ENCODE data around the gene C15orf62.

The C15orf62 gene

DNA sequence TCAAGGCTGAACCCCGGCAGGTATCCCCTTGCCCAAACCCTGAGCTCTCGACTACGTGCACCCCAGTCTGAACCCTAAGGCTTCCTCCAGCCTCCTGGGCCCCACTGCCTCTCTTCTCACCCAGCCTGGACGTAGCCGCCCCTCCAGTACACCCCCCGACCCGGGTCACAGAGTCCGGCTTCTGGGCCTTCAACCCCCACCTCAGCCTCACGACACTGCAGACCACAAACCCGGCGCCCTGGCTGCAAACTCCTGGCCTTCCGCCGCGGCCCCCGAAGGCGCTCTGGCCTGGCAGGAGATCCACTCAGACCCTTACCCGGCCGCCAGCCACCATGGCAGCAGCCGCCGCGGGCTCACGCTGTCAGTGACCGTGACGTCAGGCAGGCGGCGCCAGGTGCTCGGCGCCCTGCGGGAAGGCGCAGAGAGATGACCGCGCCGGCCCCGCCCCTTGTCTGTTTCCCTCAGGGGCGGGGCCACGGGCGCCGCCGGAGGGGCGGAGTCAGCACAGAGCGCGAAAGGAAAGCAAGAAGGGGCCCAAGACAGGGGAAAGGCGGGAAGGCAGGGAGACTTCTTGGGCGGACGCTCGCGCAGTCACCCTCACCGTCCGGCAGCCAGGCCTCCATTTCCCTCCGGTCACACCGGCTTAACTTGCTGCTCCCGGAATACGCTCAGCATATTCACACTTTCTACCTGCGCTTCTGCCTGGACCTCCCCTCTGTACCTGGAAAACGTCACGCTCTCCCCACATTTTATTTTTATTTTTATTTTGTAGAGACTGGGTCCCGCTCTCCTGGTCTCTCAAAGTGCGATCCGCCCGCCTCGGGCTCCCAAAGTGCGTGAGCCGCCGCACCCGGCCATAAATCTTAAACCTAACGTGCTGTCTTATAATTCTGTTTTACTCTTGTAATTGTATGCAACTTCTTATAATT is 14.6 kb upstream of the C15orf62 start, which contains the start of gene RMDN3 (continued):
- peak; percentile 81 for TF ChIP-seq KLF10 (tag by site-specific recombination; IDR thresholded peaks at IDR 0.05)
- TF ChIP-seq ZNF677 (tag by site-specific recombination; IDR thresholded peaks at IDR 0.05): no peak
- TF ChIP-seq ZNF138 (tag by site-specific recombination; IDR thresholded peaks at IDR 0.05; ENCODE audit: borderline replicate concordance): no peak
- no peak for TF ChIP-seq GLI2 (tag by site-specific recombination; IDR thresholded peaks at IDR 0.05; ENCODE audit: borderline replicate concordance, low read depth)
- TF ChIP-seq FEZF1 (tag by site-specific recombination; IDR thresholded peaks at IDR 0.05): no peak; the same call in 1 of the 2 replicates
- TF ChIP-seq, protein P1, sequence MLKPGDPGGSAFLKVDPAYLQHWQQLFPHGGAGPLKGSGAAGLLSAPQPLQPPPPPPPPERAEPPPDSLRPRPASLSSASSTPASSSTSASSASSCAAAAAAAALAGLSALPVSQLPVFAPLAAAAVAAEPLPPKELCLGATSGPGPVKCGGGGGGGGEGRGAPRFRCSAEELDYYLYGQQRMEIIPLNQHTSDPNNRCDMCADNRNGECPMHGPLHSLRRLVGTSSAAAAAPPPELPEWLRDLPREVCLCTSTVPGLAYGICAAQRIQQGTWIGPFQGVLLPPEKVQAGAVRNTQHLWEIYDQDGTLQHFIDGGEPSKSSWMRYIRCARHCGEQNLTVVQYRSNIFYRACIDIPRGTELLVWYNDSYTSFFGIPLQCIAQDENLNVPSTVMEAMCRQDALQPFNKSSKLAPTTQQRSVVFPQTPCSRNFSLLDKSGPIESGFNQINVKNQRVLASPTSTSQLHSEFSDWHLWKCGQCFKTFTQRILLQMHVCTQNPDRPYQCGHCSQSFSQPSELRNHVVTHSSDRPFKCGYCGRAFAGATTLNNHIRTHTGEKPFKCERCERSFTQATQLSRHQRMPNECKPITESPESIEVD (tag by site-specific recombination; IDR thresholded peaks at IDR 0.05): no peak
- TF ChIP-seq ZNF747 (tag by site-specific recombination; IDR thresholded peaks at IDR 0.05): no peak
- TF ChIP-seq, protein P2, sequence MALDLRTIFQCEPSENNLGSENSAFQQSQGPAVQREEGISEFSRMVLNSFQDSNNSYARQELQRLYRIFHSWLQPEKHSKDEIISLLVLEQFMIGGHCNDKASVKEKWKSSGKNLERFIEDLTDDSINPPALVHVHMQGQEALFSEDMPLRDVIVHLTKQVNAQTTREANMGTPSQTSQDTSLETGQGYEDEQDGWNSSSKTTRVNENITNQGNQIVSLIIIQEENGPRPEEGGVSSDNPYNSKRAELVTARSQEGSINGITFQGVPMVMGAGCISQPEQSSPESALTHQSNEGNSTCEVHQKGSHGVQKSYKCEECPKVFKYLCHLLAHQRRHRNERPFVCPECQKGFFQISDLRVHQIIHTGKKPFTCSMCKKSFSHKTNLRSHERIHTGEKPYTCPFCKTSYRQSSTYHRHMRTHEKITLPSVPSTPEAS (tag by site-specific recombination; IDR thresholded peaks at IDR 0.05): no peak; the same call in 1 of the 2 replicates
- TF ChIP-seq, protein P3, sequence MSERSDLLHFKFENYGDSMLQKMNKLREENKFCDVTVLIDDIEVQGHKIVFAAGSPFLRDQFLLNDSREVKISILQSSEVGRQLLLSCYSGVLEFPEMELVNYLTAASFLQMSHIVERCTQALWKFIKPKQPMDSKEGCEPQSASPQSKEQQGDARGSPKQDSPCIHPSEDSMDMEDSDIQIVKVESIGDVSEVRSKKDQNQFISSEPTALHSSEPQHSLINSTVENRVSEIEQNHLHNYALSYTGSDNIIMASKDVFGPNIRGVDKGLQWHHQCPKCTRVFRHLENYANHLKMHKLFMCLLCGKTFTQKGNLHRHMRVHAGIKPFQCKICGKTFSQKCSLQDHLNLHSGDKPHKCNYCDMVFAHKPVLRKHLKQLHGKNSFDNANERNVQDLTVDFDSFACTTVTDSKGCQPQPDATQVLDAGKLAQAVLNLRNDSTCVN (tag by site-specific recombination; optimal IDR thresholded peaks at IDR 0.05): peak; percentile 69
- peak; percentile 71 for TF ChIP-seq ZNF76 (tag by site-specific recombination; IDR thresholded peaks at IDR 0.05; ENCODE audit: borderline replicate concordance, low read depth)
- peak; percentile 87 for TF ChIP-seq ZNF366 (tag by site-specific recombination; conservative IDR thresholded peaks at IDR 0.05)
- TF ChIP-seq ZNF585B (tag by site-specific recombination; IDR thresholded peaks at IDR 0.05): no peak
- TF ChIP-seq ZNF555 (tag by site-specific recombination; conservative IDR thresholded peaks at IDR 0.05): no peak
- TF ChIP-seq ZSCAN23 (tag by site-specific recombination; IDR thresholded peaks at IDR 0.05): no peak
- TF ChIP-seq, protein P4, sequence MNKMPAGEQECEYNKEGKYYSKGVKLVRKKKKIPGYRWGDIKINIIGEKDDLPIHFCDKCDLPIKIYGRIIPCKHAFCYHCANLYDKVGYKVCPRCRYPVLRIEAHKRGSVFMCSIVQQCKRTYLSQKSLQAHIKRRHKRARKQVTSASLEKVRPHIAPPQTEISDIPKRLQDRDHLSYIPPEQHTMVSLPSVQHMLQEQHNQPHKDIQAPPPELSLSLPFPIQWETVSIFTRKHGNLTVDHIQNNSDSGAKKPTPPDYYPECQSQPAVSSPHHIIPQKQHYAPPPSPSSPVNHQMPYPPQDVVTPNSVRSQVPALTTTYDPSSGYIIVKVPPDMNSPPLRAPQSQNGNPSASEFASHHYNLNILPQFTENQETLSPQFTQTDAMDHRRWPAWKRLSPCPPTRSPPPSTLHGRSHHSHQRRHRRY (tag by site-specific recombination; IDR thresholded peaks at IDR 0.05): no peak
- TF ChIP-seq ZNF133 (tag by site-specific recombination; IDR thresholded peaks at IDR 0.05): no peak
- TF ChIP-seq ZBTB17 (tag by site-specific recombination; IDR thresholded peaks at IDR 0.05): peak; percentile 77
- TF ChIP-seq ZNF558 (tag by site-specific recombination; IDR thresholded peaks at IDR 0.05): no peak; the same call in 1 of the 2 replicates
- TF ChIP-seq TRIM28 (IDR thresholded peaks at IDR 0.05; ENCODE audit: borderline replicate concordance, low read length): no peak
- TF ChIP-seq SP2 (tag by site-specific recombination; IDR thresholded peaks at IDR 0.05): peak; percentile 92
- no peak for TF ChIP-seq ZNF530 (tag by site-specific recombination; IDR thresholded peaks at IDR 0.05; ENCODE audit: low read depth)
- no peak for TF ChIP-seq SALL2 (tag by site-specific recombination; IDR thresholded peaks at IDR 0.05; ENCODE audit: borderline replicate concordance)
- TF ChIP-seq ZNF140 (tag by site-specific recombination; IDR thresholded peaks at IDR 0.05): no peak
- no peak for TF ChIP-seq ZNF654 (tag by site-specific recombination; IDR thresholded peaks at IDR 0.05; ENCODE audit: low read depth)
- TF ChIP-seq OVOL3 (tag by site-specific recombination; IDR thresholded peaks at IDR 0.05): no peak
- TF ChIP-seq, protein P5, sequence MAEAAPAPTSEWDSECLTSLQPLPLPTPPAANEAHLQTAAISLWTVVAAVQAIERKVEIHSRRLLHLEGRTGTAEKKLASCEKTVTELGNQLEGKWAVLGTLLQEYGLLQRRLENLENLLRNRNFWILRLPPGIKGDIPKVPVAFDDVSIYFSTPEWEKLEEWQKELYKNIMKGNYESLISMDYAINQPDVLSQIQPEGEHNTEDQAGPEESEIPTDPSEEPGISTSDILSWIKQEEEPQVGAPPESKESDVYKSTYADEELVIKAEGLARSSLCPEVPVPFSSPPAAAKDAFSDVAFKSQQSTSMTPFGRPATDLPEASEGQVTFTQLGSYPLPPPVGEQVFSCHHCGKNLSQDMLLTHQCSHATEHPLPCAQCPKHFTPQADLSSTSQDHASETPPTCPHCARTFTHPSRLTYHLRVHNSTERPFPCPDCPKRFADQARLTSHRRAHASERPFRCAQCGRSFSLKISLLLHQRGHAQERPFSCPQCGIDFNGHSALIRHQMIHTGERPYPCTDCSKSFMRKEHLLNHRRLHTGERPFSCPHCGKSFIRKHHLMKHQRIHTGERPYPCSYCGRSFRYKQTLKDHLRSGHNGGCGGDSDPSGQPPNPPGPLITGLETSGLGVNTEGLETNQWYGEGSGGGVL (tag by site-specific recombination; IDR thresholded peaks at IDR 0.05): no peak
- TF ChIP-seq ZNF423 (tag by site-specific recombination; IDR thresholded peaks at IDR 0.05): no peak
- no peak for TF ChIP-seq ZNF701 (tag by site-specific recombination; IDR thresholded peaks at IDR 0.05)
- no peak for TF ChIP-seq ZNF114 (tag by site-specific recombination; IDR thresholded peaks at IDR 0.05)
- TF ChIP-seq ZNF768 (tag by site-specific recombination; IDR thresholded peaks at IDR 0.05): no peak
- TF ChIP-seq, protein P6, sequence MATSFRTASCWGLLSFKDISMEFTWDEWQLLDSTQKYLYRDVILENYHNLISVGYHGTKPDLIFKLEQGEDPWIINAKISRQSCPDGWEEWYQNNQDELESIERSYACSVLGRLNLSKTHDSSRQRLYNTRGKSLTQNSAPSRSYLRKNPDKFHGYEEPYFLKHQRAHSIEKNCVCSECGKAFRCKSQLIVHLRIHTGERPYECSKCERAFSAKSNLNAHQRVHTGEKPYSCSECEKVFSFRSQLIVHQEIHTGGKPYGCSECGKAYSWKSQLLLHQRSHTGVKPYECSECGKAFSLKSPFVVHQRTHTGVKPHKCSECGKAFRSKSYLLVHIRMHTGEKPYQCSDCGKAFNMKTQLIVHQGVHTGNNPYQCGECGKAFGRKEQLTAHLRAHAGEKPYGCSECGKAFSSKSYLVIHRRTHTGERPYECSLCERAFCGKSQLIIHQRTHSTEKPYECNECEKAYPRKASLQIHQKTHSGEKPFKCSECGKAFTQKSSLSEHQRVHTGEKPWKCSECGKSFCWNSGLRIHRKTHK (tag by site-specific recombination; IDR thresholded peaks at IDR 0.05): no peak
- no peak for TF ChIP-seq ZNF785 (tag by site-specific recombination; IDR thresholded peaks at IDR 0.05)

Measured in HEK293 (cell line).